GM12878 (cell line): Measurements from ENCODE around the gene SRPK3. TPM values are rescaled to one million over a fixed set of nuclear protein-coding genes. Genes with fewer than 3 reads are reported as not detected.

ENCODE experiments used
- ATAC-seq: fragments of 200-7000 bp; cut with Tn5 transposase; 3 replicates; pipeline ENCODE4 v1.9.1; 2020; ENCODE audit warnings: mild to moderate bottlenecking, moderate library complexity
- BruUV-seq: library from RNA; stranded (reverse); fragments of 400-500 nt; replicated peaks from 2 replicates; lab custom pipeline; 2021; lab: Mats Ljungman, UMichigan
- CTCF ChIA-PET: fragments of 300-600 bp; sonication (Branson Sonifier 250); formaldehyde crosslinking; extraction: SDS; loops from one replicate; lab custom pipeline; 2021; ENCODE audit warnings: inconsistent platforms; lab: Yijun Ruan, JAX
- POLR2A ChIA-PET: fragments of 350-600 bp; formaldehyde crosslinking; extraction: SDS; loops from one replicate; lab custom pipeline; 2021; ENCODE audit warnings: inconsistent platforms; lab: Charles Lee
- RAD21 ChIA-PET: fragments of 300-600 bp; sonication (Branson Sonifier 250); formaldehyde crosslinking; loops from one replicate; lab custom pipeline; 2023; ENCODE audit warnings: antibody characterized with exemption; ENCODE audit not compliant: unreplicated experiment; lab: Charles Lee
- SMC1A ChIA-PET: fragments of 300-600 bp; sonication (Branson Sonifier 250); formaldehyde crosslinking; loops from one replicate; lab custom pipeline; 2023; ENCODE audit not compliant: unreplicated experiment, uncharacterized antibody; lab: Charles Lee
- DNase-seq: peaks from one replicate; pipeline ENCODE4 v3.0.0-alpha.2; 2011; ENCODE audit warnings: low read depth, low spot score
- FAIRE-seq: peaks from 3 replicates; lab custom pipeline; 2011; peaks lifted over from hg19 to GRCh38; lab: Jason Lieb, UNC
- H2AFZ ChIP-seq: 2 replicates; pipeline ENCODE4 v1.6.0; 2011; ENCODE audit warnings: low read depth, low read length, control low read depth; ENCODE audit not compliant: control insufficient read depth
- H3K27ac ChIP-seq: 2 replicates; pipeline ENCODE4 v1.5.1; 2011; ENCODE audit warnings: control low read depth; ENCODE audit not compliant: control insufficient read depth, insufficient read depth
- H3K27me3 ChIP-seq, 2 experiments: replicated peaks in 1 of 2; 2 replicates each; pipeline versions ENCODE4 v1.6.0 to v1.6.1; 2011; ENCODE audit warnings: low read length in 1 of 2; ENCODE audit not compliant: control insufficient read depth in 2 of 2, insufficient read depth in 2 of 2
- H3K36me3 ChIP-seq, 2 experiments: 2 replicates each; pipeline ENCODE4 v1.5.1; 2011; ENCODE audit warnings: low read length in 1 of 2; ENCODE audit not compliant: control insufficient read depth in 2 of 2, insufficient read depth in 2 of 2
- H3K4me1 ChIP-seq: 2 replicates; pipeline ENCODE4 v1.6.1; 2011; ENCODE audit warnings: mild to moderate bottlenecking, low read length, moderate library complexity, mixed read lengths; ENCODE audit not compliant: control insufficient read depth, insufficient read depth
- H3K4me2 ChIP-seq: 2 replicates; pipeline ENCODE4 v1.6.0; 2011; ENCODE audit warnings: control low read depth; ENCODE audit not compliant: control insufficient read depth, insufficient read depth
- H3K4me3 ChIP-seq: fragments of 200-600 bp; sonication (generic); 2 replicates; pipeline ENCODE4 v1.5.1; 2016
- H3K79me2 ChIP-seq: 2 replicates; pipeline ENCODE4 v1.6.0; 2011; ENCODE audit warnings: low read length; ENCODE audit not compliant: control insufficient read depth, insufficient read depth
- H3K9ac ChIP-seq: 2 replicates; pipeline ENCODE4 v1.8.0; 2011; ENCODE audit warnings: low read length, control low read depth, mixed read lengths; ENCODE audit not compliant: control insufficient read depth, insufficient read depth
- H3K9me3 ChIP-seq: replicated peaks from 3 replicates; pipeline ENCODE4 v1.5.1; 2011; ENCODE audit warnings: mild to moderate bottlenecking, low read length; ENCODE audit not compliant: control insufficient read depth, insufficient read depth
- H4K20me1 ChIP-seq: 2 replicates; pipeline ENCODE4 v1.6.0; 2011; ENCODE audit not compliant: control insufficient read depth, insufficient read depth
- CREB1 ChIP-seq: IDR thresholded peaks from 2 replicates; pipeline ENCODE4 v1.6.1; 2012; ENCODE audit warnings: low read depth, mild to moderate bottlenecking, inconsistent platforms
- EP300 ChIP-seq, 2 experiments: fragments of 150-350 bp in 1 of 2; IDR thresholded peaks; 2 replicates each; pipeline ENCODE4 v1.6.1; 2011 to 2012; ENCODE audit warnings: low read depth in 2 of 2, low read length in 2 of 2, borderline replicate concordance in 1 of 2, improper control_type of control experiment in 1 of 2, inconsistent platforms in 1 of 2; ENCODE audit not compliant: control insufficient read depth in 1 of 2
- HCFC1 ChIP-seq: fragments of 150-350 bp; IDR thresholded peaks from 2 replicates; pipeline ENCODE4 v1.6.1; 2014; ENCODE audit warnings: low read length
- IRF4 ChIP-seq: IDR thresholded peaks from 2 replicates; pipeline ENCODE4 v1.6.1; 2011; ENCODE audit warnings: low read depth, low read length
- JUND ChIP-seq: IDR thresholded peaks from 2 replicates; pipeline ENCODE4 v1.6.1; 2012; ENCODE audit warnings: low read depth, mild to moderate bottlenecking, low read length, improper control_type of control experiment, moderate library complexity
- MTA3 ChIP-seq: IDR thresholded peaks from 2 replicates; pipeline ENCODE4 v1.6.1; 2012; ENCODE audit warnings: low read length, inconsistent platforms, borderline replicate concordance
- NFYB ChIP-seq: IDR thresholded peaks from 2 replicates; pipeline ENCODE4 v1.6.1; 2011; ENCODE audit warnings: low read depth, mild to moderate bottlenecking, low read length, improper control_type of control experiment, moderate library complexity; ENCODE audit not compliant: insufficient read depth
- PAX8 ChIP-seq: fragments of 450-650 bp; IDR thresholded peaks from 2 replicates; pipeline ENCODE4 v1.6.1; 2017; ENCODE audit warnings: mild to moderate bottlenecking, moderate library complexity
- POLR2AphosphoS5 ChIP-seq: IDR thresholded peaks from 2 replicates; pipeline ENCODE4 v1.6.1; 2011; ENCODE audit warnings: mild to moderate bottlenecking, low read length, inconsistent platforms
- RFX5 ChIP-seq: IDR thresholded peaks from 2 replicates; pipeline ENCODE4 v1.6.1; 2011; ENCODE audit warnings: low read depth, low read length, improper control_type of control experiment
- SRF ChIP-seq, 2 experiments: IDR thresholded peaks; 2 replicates each; pipeline ENCODE4 v1.6.1; 2011; ENCODE audit warnings: low read depth in 2 of 2, low read length in 2 of 2, mild to moderate bottlenecking in 1 of 2, moderate library complexity in 1 of 2
- WRNIP1 ChIP-seq: IDR thresholded peaks from 2 replicates; pipeline ENCODE4 v1.6.1; 2011; ENCODE audit warnings: low read depth, low read length, improper control_type of control experiment, borderline replicate concordance
- ZNF384 ChIP-seq: IDR thresholded peaks from 2 replicates; pipeline ENCODE4 v1.6.1; 2012; ENCODE audit warnings: low read depth, mild to moderate bottlenecking, low read length, improper control_type of control experiment, borderline replicate concordance
- WGBS: methylation state at CpG from one replicate; pipeline ENCODE4 v1.1.6; 2016; ENCODE audit warnings: low lambda C conversion rate; ENCODE audit not compliant: insufficient replicate concordance, insufficient coverage; ENCODE audit errors: missing lambda C conversion rate; 5-methylcytosine and 5-hydroxymethylcytosine counted together
- in situ Hi-C: fragments of 300-500 bp; cut with MboI; formaldehyde crosslinking; loops from 9 replicates; pipeline ENCODE4 v1.14.3; 2018; ENCODE audit warnings: mixed read lengths
- intact Hi-C: fragments of 100-400 bp; cut with micrococcal nuclease; formaldehyde crosslinking; loops from one replicate; pipeline ENCODE4 v1.14.2; 2022; ENCODE audit not compliant: unreplicated experiment
- polyA plus RNA-seq, 11 experiments: library from polyadenylated mRNA; depleted of rRNA in 4 of 11; unstranded in 6 of 11; stranded (reverse) in 5 of 11; fragments of >200 nt; fragmentation: Nextera tagmentation in 4 of 11; fragmentation: Illumina TruSeq in 1 of 11; extraction: Ambion mirVana in 4 of 11; extraction: Trizol in 1 of 11; gene quantifications; 1 replicate in 1 of 11; 2 replicates in 10 of 11; pipeline versions ENCODE4 v1.2.1 to v1.2.3, GENCODE V29; 2011 to 2016; ENCODE audit warnings: inconsistent platforms in 2 of 11, missing spikeins in 2 of 11, low read depth in 1 of 11
- total RNA-seq, 4 experiments: library from RNA; depleted of rRNA in 3 of 4; stranded (reverse); fragments of >200 nt in 3 of 4; fragmentation: Illumina TruSeq in 1 of 4; extraction: Trizol in 1 of 4; gene quantifications; 2 replicates each; pipeline versions ENCODE4 v1.2.1 to v1.2.3, GENCODE V29; 2013 to 2021
- TF ChIP-seq, protein P1 (sequence below): fragments of 450-650 bp; IDR thresholded peaks from 2 replicates; pipeline ENCODE4 v1.6.1; 2017; ENCODE audit warnings: mild to moderate bottlenecking
- TF ChIP-seq, protein P2 (sequence below): IDR thresholded peaks from 2 replicates; pipeline ENCODE4 v1.6.1; 2012; ENCODE audit warnings: low read depth, low read length, improper control_type of control experiment
- TF ChIP-seq, protein P3 (sequence below): IDR thresholded peaks from 2 replicates; pipeline ENCODE4 v1.6.1; 2012; ENCODE audit warnings: mild to moderate bottlenecking, low read depth, low read length
- TF ChIP-seq, protein P4 (sequence below): fragments of 450-650 bp; IDR thresholded peaks from 2 replicates; pipeline ENCODE4 v1.6.1; 2017; ENCODE audit warnings: low read depth, mild to moderate bottlenecking, moderate library complexity

The SRPK3 gene
- total and polyA plus RNA-seq, 10 of the 15 experiments (the other 5 are each of a cell fraction or from before 2014, with no cell fraction given): 0.05 to 0.19 TPM; not detected in 8

DNA sequence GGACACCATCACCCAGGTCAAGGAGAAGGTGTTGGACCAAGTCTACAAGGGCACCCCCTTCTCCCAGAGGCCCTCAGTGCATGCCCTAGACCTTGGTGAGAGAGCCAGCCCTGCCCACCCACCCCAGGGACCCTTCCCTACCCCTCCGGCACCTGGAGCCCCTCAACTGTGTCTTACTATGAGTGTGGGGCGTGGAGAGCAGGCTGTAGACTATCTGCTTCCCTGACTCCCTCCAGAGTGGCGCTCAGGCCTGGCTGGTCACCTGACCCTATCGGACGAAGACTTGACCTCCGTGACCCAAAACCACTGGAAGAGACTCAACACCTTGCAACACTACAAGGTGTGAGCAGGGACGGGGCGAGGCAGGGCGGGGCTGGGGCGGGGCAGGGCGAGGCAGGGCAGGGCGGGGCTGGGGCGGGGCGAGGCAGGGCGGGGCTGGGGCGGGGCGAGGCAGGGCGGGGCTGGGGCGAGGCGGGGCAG, 4.7 kb upstream of the SRPK3 start (continued):
- TF ChIP-seq, protein P1, sequence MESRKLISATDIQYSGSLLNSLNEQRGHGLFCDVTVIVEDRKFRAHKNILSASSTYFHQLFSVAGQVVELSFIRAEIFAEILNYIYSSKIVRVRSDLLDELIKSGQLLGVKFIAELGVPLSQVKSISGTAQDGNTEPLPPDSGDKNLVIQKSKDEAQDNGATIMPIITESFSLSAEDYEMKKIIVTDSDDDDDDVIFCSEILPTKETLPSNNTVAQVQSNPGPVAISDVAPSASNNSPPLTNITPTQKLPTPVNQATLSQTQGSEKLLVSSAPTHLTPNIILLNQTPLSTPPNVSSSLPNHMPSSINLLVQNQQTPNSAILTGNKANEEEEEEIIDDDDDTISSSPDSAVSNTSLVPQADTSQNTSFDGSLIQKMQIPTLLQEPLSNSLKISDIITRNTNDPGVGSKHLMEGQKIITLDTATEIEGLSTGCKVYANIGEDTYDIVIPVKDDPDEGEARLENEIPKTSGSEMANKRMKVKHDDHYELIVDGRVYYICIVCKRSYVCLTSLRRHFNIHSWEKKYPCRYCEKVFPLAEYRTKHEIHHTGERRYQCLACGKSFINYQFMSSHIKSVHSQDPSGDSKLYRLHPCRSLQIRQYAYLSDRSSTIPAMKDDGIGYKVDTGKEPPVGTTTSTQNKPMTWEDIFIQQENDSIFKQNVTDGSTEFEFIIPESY: no peak
- no peak for TF ChIP-seq JUND
- no peak for TF ChIP-seq MTA3

GRCh38 chrX:153776611-153777045, 4.2 kb upstream of the SRPK3 start:
- SMC1A ChIA-PET: no interaction called here
- Histone ChIP-seq H3K9me3 (no peaks in the 10 kb centered on the region; the same call in 2 of the 3 replicates), H3K79me2 (no peaks in the 10 kb centered on the region), H3K4me3 (no peak overlapping the region), H3K9ac (no peak overlapping the region), H3K36me3 (no peaks in the 10 kb centered on the region), H2AFZ (no peak overlapping the region), H3K27me3 (no peaks in the 10 kb centered on the region), H3K27ac (no peak overlapping the region), H3K4me2 (no peak overlapping the region), H3K4me1 (no peaks in the 10 kb centered on the region), H4K20me1 (no peaks in the 10 kb centered on the region)
- FAIRE-seq (no peak), DNase-seq (no peak), ATAC-seq (no peak)
- POLR2A ChIA-PET: no interaction called here
- intact Hi-C loops (no loop called here), in situ Hi-C loops (no loop called here)
- BruUV-seq: no TSS peak
- WGBS: 62% methylated on average over 3 of the region's 22 CpGs
- RAD21 ChIA-PET: no interaction called here
- CTCF ChIA-PET: no interaction called here
- TF ChIP-seq NFYB: no peak
- TF ChIP-seq IRF4: no peak
- no peak for TF ChIP-seq PAX8
- TF ChIP-seq POLR2AphosphoS5: no peak
- TF ChIP-seq CREB1: no peak
- no peak for TF ChIP-seq SRF (IDR thresholded peaks at IDR 0.05; ENCODE audit: low read depth in 2 of 2, low read length in 2 of 2)
- TF ChIP-seq ZNF384: no peak
- TF ChIP-seq, protein P2, sequence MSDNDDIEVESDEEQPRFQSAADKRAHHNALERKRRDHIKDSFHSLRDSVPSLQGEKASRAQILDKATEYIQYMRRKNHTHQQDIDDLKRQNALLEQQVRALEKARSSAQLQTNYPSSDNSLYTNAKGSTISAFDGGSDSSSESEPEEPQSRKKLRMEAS: no peak
- no peak for TF ChIP-seq RFX5
- TF ChIP-seq, protein P3, sequence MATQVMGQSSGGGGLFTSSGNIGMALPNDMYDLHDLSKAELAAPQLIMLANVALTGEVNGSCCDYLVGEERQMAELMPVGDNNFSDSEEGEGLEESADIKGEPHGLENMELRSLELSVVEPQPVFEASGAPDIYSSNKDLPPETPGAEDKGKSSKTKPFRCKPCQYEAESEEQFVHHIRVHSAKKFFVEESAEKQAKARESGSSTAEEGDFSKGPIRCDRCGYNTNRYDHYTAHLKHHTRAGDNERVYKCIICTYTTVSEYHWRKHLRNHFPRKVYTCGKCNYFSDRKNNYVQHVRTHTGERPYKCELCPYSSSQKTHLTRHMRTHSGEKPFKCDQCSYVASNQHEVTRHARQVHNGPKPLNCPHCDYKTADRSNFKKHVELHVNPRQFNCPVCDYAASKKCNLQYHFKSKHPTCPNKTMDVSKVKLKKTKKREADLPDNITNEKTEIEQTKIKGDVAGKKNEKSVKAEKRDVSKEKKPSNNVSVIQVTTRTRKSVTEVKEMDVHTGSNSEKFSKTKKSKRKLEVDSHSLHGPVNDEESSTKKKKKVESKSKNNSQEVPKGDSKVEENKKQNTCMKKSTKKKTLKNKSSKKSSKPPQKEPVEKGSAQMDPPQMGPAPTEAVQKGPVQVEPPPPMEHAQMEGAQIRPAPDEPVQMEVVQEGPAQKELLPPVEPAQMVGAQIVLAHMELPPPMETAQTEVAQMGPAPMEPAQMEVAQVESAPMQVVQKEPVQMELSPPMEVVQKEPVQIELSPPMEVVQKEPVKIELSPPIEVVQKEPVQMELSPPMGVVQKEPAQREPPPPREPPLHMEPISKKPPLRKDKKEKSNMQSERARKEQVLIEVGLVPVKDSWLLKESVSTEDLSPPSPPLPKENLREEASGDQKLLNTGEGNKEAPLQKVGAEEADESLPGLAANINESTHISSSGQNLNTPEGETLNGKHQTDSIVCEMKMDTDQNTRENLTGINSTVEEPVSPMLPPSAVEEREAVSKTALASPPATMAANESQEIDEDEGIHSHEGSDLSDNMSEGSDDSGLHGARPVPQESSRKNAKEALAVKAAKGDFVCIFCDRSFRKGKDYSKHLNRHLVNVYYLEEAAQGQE: no peak
- TF ChIP-seq HCFC1: no peak
- TF ChIP-seq, protein P4, sequence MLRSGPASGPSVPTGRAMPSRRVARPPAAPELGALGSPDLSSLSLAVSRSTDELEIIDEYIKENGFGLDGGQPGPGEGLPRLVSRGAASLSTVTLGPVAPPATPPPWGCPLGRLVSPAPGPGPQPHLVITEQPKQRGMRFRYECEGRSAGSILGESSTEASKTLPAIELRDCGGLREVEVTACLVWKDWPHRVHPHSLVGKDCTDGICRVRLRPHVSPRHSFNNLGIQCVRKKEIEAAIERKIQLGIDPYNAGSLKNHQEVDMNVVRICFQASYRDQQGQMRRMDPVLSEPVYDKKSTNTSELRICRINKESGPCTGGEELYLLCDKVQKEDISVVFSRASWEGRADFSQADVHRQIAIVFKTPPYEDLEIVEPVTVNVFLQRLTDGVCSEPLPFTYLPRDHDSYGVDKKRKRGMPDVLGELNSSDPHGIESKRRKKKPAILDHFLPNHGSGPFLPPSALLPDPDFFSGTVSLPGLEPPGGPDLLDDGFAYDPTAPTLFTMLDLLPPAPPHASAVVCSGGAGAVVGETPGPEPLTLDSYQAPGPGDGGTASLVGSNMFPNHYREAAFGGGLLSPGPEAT: no peak
- TF ChIP-seq EP300 (IDR thresholded peaks at IDR 0.05; ENCODE audit: borderline replicate concordance in 1 of 2, control insufficient read depth in 1 of 2, low read depth in 2 of 2, low read length in 2 of 2): no peak
- TF ChIP-seq WRNIP1: no peak
